Activated T-helper 1 cell treated with Interleukin-2 at 50 U/mL for 16 hours (primary cell): ENCODE measurements around the gene MEIOC.
"Not testable (repeated sequence)": the region's sequence is repeated elsewhere in the genome, so short reads cannot be mapped to it uniquely, and the experiment has no call there.

Experiments
- DNase-seq: peaks from one replicate; pipeline ENCODE4 v3.0.0-alpha.2; 2020; ENCODE audit warnings: low read depth

Gene MEIOC

DNA sequence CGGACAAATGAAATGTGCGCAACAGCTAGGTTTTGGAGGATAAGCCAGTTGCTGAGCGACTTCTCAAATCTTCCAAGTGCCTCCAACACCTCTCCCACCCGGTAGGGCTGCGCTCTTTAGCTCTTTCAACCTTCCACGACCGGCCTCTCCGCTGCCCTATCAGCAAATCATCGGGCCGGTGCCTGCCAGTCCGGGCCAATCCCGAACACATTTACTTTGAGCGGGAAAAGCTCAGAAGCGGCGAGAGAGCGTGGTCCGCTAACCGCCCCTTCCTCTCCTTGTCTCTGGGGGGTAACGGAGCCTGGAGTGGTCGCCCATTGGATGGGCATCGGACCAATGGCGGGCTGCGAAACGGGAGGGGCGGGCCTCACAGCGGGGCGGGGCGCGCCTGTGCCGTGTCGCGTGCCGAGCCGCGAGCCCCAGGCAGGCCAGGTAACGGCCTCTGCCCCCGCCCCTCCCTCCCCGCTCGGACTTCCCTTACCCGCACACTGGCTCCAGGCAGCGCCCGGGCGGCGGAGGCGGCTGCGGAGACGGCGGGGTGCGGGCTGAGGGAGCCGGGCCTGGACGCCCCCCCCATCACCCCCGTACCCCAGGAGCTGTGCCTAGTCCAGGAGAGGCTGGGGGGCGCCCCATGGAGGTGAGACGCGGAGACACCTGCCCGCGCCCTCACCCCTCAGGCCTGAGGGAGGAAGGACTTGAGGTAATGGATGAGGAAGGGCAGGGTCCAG, at the start of gene MEIOC:
Gene MEIOC (plus strand): TSS at position 486 of the 728 bp plus-strand sequence. CDS start 146 bp downstream, at position 632.
- DNase-seq = no peak

DNA sequence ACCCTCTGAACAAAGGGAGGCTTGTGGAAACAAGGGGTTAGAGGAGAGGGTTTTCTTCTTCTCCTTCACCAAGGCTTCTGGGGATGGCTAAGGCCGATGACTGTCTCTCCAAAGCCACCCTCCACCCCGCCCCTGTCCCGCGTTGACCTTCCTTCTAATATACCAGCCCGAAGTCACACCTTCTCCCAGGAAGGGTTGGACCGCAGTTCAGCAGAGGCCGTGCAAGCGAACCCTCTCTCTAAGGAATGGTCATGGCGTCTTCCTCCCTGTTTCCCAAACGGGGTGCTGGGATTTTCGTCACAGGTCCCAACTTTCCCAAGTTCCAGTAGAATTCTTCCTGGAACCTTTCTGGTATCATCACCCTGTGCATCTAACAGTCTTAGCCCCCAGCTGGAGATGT, 49.6 kb upstream of the MEIOC start:
- DNase-seq = no peak

DNA sequence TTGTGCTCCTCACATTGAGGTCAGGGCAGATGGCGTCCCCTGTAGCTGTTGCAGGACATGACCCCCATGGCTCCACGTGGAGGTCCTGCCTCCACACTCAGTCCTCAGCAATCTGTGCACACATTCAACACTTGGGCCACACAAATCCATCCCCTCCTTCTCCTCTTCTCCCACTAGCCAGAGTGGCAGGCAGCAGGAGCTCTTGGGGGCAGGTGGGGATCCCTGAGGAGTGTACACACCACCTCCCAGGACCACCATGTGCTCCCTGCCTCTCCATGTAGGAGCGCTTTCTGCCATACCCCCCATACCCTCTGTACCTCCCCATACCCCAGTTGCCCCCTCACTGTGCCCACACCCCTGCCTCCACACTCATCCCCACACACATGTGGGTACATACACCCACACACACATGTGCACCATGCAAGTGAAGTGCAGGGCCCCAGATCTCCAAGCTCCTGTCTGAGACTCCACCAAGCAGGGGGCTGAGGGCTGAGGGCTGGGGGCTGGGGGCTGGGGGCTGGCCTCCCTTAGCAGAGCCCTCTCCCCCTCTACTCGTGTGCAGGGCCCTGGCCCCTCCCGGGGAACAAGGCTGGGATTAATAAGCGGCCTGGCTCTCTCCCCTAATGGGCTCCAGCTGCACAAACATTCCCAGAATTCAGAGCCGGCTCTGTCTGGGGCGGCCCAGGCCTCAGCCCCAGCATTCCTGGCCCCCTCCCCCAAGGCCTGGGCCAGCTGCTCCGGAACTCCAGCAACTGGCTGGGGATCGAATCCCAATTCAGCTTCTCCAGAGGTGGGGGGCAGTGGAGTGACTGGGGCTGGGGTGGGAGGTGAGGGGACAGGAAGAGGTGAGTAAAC, 48.2 kb upstream of the MEIOC start:
- no peak for DNase-seq

DNA sequence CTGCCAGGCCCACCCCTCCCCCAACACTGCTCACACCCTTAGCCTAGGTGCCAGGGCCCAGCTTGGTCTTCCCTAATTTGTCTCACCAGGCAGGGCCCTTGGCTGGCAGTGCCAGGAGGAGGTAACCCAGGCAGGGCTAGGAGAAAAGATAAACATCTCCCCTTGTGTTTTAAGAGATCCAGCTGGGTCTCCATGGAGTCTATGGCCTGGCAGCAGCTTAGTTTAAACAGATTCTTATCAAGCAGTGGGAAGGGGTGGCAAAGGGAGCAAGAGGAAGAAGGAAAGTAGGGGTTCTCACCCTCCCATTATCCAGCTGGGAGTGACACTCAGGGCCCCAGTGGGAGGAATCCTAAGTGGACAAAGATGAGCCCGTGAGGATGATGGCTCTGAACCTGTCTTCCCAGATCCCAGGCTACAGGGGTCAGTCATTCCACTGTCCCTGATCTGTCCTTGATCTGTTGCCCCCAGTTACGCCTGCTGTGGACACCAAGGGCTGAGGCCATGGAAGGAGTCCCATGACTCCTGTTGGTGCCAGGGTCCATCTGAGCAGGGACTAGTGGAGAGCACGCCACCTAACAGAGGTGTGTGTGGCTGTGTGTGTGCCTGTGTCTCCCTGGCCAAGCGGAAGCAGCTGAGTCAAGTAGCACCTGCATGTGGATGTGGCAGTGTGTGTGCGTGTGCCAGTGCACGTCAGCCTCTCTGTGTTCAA, 47.4 kb upstream of the MEIOC start:
- DNase-seq = no peak

DNA sequence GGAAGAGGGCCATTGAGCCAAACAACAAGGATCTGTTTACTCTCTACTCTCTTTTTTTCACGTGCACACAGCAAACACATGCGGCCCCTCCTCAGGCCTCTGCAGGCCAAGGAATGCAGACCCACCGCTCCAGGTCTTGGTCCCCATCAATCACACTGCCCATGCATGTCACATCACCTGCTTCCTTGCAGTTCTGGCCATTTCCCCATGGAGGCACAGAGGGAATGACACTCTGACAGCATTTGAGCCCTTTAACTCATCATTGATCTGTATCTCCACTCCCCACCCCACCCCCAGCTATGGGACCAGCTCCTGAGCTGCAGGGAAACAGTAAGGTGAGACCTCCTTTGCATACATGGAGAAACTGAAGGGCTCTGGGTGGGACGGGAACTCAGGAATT, 45.9 kb upstream of the MEIOC start:
- no peak for DNase-seq

DNA sequence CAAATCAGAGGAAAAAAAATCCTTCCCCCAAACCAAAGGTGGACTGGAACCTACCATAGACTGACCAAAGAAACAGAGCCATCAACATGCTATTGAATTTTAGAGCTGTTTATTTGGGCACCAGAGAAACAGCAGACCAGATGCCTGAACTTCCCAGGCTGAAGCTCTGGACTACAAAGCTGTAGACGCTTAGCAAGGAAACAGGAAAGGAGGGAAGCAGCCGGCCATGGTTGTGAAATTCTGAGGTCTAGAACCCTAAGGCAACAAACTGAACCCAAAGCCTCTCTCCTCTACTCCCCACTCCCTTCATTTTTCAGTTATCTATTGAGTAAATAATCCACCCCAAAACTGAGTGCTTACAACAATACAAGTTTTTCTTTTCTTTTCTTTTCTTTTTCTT, 45.4 kb upstream of the MEIOC start:
- DNase-seq = no peak

DNA sequence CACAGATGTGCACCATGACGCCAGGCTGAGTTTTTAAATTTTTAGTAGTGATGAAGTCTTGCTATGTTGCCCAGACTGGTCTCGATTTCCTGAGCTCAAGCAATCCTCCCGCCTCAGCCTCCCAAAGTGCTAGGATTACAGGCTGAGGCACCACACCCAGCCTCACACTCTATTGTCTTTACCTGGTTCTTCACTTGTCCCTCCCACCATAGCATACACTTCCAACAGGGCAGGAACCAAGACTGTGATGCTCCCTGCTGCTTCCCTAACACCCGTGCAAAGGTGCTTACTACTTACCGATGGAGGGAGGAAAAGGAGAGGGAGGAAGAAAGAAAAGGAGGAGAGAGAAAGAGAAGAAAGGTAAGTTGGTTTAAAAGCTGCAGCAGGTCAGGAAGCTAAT, 41.4 kb upstream of the MEIOC start:
- DNase-seq = no peak

DNA sequence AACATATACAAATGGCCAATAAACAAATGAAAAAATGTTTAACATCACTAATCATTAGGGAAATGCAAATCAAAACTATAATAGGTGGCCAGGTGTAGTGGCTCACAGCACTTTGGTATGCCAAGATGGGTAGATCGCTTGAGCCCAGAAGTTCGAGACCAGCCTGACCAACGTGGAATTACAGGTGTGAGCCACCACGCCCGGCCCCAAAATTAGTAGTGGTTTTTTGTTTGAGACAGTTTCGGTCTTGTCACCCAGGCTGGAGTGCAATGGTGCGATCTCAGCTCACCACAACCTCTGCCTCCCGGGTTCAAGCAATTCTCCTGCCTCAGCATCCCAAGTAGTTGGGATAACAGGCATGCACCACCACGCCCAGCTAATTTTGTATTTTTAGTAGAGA, 37.6 kb upstream of the MEIOC start:
- not testable (repeated sequence) for DNase-seq

DNA sequence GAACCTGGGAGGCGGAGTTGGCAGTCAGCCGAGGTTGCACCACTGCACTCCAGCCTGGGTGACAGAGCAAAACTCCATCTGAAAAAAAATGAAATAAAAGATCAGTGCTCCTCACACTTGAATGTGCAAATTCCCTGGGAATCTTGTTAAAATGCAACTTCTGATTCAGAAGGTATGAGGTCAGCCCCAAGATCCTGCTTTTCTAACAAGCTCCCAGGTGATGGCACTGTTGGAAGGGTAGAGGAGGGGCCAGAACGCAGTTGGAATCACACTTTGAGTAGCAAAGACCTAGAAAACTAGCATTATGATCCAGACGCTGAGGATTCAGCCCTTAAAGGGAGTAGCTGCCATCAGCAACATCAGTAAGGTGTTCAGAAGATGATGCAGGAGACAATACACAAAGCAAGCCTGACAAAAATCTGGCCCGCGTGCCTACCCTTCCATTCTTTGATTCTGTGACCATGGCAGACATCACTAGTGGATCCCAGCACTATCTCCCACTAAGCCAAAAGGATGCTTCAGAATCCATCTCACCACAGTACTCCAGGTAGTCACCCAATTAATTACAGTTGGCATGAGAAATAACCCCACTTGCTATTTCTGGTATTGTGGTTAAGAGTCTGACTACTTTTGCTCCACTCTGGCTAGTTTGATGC, 33.1 kb upstream of the MEIOC start:
- no peak for DNase-seq

DNA sequence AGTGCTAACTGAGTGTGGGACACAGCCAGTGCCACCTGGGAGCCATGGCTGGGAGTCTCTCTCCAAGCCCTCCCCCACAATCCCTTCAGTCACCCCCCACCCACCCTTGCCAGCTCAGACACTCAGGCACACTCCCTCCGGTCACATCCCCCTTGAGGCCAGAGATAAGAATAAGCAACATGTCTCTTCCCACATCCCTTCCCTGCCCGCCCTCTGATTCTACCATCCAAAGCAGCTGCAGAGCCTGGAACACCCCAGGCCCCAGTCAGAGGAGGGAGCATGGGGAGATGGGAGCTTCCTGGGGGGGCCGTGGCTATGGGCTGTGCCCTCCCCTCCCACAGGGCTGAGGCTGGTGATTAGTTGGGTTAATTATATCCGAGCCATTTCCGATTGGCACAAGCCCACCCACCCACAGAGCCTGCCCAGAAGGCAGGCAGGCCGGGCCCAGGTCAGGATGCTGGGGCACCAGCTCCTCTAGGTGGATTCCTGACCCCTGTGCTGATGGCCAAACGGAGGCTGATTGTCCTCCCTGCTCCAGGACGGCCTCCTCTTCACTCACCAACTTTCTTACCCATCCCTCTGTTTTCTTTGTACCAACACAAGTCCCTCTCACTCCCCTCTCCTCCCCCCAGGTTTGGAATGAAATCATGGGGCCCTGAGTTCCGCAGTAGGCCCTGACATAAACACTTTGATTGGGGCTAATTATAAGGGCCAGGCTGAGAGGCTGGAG, 28.6 kb upstream of the MEIOC start:
- DNase-seq = no peak

DNA sequence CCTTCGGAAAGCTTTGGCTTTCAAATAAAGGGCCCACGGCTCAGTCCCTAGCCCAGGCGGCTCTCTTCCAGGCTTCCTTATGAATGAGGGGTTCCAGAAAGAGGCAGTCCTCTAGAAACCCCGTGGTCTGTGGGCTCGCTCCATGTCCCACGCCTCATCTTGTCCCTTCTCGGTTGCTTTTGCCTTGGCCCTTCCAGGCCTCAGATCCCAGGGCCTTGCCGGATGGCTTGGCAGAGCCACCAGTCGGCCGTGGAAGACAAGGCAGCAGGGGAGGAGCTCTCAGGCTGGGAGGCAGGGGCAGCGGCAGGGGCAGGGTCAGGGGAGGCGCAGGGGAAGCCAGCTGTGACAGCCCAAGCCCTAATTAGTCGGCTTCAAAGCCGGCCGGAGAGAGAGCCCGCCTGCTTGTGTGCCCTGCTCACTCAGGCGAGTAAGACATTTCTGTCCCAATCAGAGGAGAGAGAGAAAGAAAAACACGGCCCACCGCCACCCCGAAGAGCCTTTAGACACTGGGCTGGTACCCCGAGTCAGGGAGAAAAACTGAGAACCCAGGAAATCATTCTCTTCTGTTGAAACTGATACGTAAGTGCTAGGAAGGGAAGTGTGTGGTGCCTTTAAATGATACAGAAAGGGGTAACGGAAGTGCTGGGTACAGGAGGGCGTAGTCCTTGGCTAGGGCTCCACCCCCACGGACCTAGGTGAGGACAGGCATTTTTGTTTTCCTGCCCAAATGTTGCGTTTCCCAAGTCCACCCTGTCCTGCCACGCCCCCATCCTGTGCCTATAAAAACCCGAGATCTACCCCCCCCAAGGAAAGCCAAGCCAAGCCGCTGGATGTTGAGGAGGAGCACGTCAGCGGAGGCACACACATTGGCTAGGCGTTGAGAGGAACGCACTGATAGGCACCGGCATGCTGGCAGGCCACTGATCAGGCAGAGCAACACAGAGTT, 27.8 kb upstream of the MEIOC start:
- DNase-seq = no peak

DNA sequence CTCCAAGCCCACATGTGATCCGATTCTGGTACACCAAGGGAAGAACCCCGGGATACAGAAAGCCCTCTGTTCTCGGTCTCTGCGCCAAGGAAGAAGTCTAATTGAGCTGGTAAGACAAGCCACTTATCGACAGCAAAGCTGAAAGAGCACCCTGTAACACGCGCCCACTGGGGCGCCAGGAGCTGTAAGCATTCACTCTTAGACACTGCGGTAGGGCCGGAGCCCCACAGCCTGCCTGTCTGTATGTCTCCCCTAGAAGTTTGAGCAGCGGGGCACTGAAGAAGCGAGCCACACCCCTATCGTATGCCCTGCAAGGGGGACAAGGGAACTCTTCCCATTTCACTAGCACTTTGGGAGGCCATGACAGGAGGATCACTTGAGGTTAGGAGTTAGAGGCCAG, 27.0 kb upstream of the MEIOC start:
- DNase-seq = no peak

DNA sequence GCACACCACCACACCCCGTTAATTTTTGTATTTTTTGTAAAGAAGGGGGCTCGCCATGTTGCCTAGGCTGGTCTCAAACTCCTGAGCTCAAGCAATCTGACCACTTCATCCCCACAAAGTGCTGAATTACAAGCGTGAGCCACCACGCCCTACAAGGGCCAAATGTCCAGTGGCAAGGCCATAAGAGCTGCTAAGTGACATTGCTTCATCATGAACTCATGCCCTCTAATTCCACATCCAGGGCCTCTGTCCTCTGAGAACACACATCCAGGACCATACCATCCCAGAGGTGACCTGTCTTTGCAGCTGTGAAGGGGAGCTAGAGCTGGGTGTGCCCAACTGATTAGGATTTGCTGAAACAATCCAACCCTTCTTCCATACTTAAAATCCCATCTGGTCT, 25.6 kb upstream of the MEIOC start:
- no peak for DNase-seq

DNA sequence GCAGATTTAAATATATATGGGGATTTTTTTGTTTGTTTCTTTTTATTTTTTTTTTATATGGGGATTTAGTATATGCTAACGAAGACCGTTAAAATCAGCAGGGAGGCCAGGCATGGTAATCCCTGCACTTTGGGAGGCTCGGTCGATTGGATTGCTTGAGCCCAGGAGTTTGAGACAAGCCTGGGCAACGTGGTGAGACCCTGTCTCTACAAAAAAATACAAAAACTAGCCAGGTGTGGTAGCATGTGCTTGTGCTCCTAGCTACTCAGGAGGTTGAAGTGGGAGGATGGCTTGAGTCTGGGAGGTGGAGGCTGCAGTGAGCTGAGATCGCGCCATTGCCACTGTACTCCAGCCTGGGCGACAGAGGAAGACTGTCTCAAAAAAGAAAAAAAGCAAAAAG, 22.3 kb upstream of the MEIOC start:
- no peak for DNase-seq

DNA sequence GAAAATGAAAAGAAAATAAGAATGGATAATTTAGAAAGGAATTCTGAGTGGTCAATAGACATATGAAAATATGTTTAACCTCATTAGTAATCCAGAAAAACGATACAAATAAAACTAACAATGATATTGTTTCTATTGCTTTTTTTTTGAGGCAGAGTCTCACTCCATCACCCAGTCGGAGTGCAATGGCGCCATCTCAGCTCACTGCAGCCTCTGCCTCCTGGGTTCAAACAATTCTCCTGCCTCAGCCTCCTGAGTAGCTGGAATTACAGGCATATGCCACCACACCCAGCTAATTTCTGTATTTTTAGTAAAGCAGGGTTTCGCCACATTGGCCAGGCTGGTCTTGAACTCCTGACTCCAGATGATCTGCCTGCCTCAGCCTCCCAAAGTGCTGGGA, 21.9 kb upstream of the MEIOC start:
- DNase-seq = not testable (repeated sequence)

DNA sequence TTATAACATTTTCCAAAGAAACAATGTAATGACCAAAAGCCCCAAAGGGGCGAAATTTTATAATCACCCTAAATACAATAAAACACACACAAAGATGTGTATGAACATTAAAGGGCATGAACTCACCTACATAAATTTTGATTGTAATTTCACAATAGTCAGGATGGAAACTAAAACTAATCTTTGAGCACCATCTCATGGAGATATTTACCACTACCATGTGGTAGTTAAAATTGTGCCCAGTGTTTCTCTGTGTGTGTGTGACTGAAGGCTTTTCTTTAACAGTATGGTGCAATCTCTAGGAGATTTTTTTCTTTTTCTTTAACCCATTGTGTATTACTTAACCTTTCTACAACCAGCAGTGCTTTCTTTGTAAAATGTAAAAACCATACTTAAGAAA, 19.7 kb upstream of the MEIOC start:
- DNase-seq = no peak

DNA sequence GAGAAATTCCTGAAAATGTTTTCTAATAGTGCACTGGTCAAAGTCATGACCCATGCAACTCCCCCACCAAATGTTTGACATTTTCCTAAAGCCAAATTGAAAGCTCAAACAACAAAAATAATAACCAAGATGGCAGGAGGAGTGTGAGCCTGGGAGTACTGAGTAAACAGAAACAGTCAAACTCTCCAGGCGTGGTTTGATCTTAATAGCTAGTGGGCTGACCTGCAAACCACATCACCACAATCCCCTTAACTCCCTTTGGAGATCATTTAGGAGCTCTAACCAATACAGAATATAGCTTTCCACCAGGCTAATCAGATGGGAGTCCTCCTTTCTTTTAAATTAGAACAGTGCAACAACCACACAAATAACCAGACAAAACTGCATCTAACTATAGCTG, 19.2 kb upstream of the MEIOC start:
- DNase-seq = no peak

DNA sequence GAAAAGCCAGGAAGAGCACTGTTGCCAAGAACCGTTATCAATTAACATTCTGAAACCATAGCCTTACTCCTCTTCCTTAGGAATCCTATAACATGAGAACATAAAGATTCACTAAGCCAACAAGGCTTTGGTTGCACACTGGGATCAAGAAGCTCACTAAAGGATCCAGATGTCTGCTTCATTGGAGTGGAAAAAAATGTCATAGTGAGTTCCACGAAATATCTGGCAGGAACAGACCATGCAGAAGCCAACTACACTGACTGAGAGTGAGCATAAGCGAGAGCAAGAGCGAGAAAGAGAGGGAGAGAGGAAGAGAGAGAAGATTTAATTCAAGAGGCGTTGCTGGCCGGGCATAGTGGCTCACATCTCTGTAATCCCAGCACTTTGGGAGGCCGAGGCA, 13.4 kb upstream of the MEIOC start:
- DNase-seq = no peak

DNA sequence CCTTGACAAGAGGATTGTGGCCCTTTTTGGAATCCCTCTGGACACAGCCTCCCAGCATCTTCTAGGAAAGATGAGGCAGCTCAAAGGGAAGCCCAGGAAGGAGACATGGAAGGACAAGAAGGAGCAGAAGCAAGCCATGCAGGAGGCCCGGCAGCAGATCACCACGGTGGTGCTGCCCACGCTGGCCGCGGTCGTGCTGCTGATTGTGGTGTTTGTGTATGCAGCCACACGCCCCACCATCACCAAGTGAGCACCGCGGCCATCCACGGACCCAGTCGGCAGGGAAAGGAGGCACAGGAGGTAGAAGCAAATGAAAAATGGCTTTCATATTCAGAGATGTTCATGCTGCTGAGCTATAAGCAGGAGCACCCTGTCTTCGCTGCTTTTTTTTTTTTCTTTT, 10.9 kb upstream of the MEIOC start:
- no peak for DNase-seq

DNA sequence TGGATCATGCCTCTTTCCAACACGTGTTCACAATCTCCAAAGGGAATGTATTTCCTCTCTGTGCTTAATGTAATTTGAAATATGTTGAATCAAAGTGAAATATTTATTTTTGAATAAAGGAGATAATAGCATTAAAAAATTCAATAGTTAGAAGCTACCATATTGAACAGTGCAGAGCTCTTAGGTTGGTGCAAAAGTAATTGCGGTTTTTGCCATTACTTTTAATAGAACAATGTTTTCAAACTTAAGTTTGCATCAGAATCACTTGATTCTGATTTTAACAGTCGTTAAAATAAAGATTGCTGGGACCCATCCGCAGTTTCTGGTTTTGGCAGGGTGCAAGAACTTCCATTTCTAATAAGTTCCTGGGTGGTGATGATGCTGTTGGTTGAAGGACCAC, 10.0 kb upstream of the MEIOC start:
- DNase-seq = no peak

DNA sequence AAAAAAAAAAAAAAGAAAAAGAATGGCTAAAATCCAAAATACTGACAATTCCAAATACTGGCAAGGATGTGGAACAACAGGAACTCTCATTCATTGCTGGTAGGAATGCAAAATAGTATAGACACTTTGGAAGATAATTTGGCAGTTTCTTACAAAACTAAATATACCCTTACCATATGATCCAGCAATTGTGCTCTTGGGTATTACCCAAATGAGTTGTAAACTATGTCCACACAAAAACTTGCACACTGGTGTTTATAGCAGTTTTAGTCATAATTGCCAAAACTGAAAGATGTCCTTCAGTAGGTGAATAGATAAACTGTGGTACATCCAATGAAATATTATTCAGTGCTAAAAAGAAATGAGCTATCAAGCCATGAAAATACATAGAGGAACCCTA, 8.5 kb upstream of the MEIOC start:
- no peak for DNase-seq
